Measurements from ENCODE around the gene COMMD3. TPM values are rescaled to one million over a fixed set of nuclear protein-coding genes. Genes with fewer than 3 reads are reported as not detected.

The COMMD3 gene
- total and polyA plus RNA-seq, 2 of the 8 experiments (the other 6 are each of a cell fraction or from before 2014, with no cell fraction given): 2.3 to 2.7 TPM

- Histone ChIP-seq H3K9me3 (ENCODE audit: insufficient read depth in 2 of 2, low read depth in 1 of 2, low read length in 1 of 2) (no peaks in the 10 kb centered on the region; a peak in 1 of 4 replicates), H2AFZ (ENCODE audit: low read length) (no peak overlapping the region), H3K79me2 (ENCODE audit: control insufficient read depth in 1 of 2, insufficient read depth in 2 of 2, low read length in 2 of 2) (no peaks in the 10 kb centered on the region), H3K79me1 (ENCODE audit: low read depth, low read length) (no peaks in the 10 kb centered on the region), H3K27me3 (replicated peaks in 1 of 4; ENCODE audit: control insufficient read depth in 3 of 4, extremely low read depth in 1 of 4, insufficient read depth in 3 of 4, low read length in 3 of 4) (peaks cover 48 to 66% (median 59%) of the 10 kb centered on the region in 4 experiments), H2BK15ac (ENCODE audit: low read length) (no peak overlapping the region), H2AK5ac (ENCODE audit: low read depth, low read length) (no peak overlapping the region), H3K14ac (ENCODE audit: insufficient read length) (no peak overlapping the region), H4K91ac (replicated peaks; ENCODE audit: insufficient read length, low read length) (no peak overlapping the region), H4K20me1 (replicated peaks in 1 of 2; ENCODE audit: control insufficient read depth in 1 of 2, insufficient read depth in 2 of 2, low read length in 2 of 2) (peaks cover 0 to 2% of the 10 kb centered on the region in 2 experiments), H3K4me2 (ENCODE audit: insufficient read depth in 1 of 2, low read depth in 2 of 2, low read length in 2 of 2) (no peak overlapping the region), H2BK5ac (ENCODE audit: low read depth, low read length) (no peak overlapping the region), H3K9ac (replicated peaks in 1 of 4; ENCODE audit: extremely low read depth in 1 of 4, low read depth in 3 of 4, low read length in 3 of 4) (no peak overlapping the region), H3K27ac (ENCODE audit: low read depth, low read length) (no peak overlapping the region), H3K36me3 (ENCODE audit: control insufficient read depth in 2 of 4, insufficient read depth in 4 of 4, low read length in 3 of 4) (peaks cover 0 to 3% (median 0%) of the 10 kb centered on the region in 4 experiments; a peak in 3 of 8 replicates), H2BK20ac (ENCODE audit: low read length) (no peak overlapping the region), H3K4ac (replicated peaks; ENCODE audit: insufficient read length, low read depth, low read length) (no peak overlapping the region), H3K18ac (ENCODE audit: extremely low read depth, low read length) (no peak overlapping the region), H3K23ac (ENCODE audit: insufficient read length) (no peak overlapping the region), H3K4me1 (replicated peaks in 1 of 4; ENCODE audit: control insufficient read depth in 3 of 4, insufficient read depth in 4 of 4, low read length in 3 of 4) (peaks cover 0 to 19% (median 8%) of the 10 kb centered on the region in 4 experiments; a peak in 6 of 7 replicates), H2BK12ac (ENCODE audit: low read depth, low read length) (no peak overlapping the region), H4K5ac (ENCODE audit: insufficient read length, low read depth, low read length) (no peak overlapping the region), H2BK120ac (replicated peaks; ENCODE audit: low read depth, low read length) (no peak overlapping the region), H3K56ac (replicated peaks; ENCODE audit: insufficient read length, low read depth, low read length) (no peak overlapping the region), H3K23me2 (ENCODE audit: low read depth, low read length) (peaks cover 9% of the 10 kb centered on the region; the same call in 1 of the 2 replicates), H3K4me3 (ENCODE audit: extremely low read depth in 1 of 4, insufficient read depth in 2 of 4, low read depth in 3 of 4, low read length in 4 of 4) (no peak overlapping the region), H4K8ac (ENCODE audit: extremely low read depth, insufficient read depth, low read length) (no peak overlapping the region)
- 9% methylated on average over 7 of the region's 7 CpGs; no CpG with 5 or more reads in 1 of the 2 experiments for WGBS, 2 experiments (ENCODE audit: extremely low coverage in 1 of 2, insufficient coverage in 1 of 2, insufficient read length in 1 of 2, insufficient replicate concordance in 2 of 2, low coverage in 1 of 2, low lambda C conversion rate in 2 of 2, missing lambda C conversion rate in 1 of 2)
- no peak for DNase-seq (ENCODE audit: low read depth in 1 of 2, low spot score in 2 of 2)
- FAIRE-seq: peak; percentile 28
- ChIA-PET POLR2A (ENCODE audit: partially characterized antibody) (interaction anchor here (1.3 to 1.6 kb wide), 2 partner anchors 10 to 16 kb away, joined by 4 read pairs; partner anchors contain the start of gene COMMD3), CTCF (ENCODE audit: partially characterized antibody) (no interaction called here)
- TF ChIP-seq KDM4A (IDR thresholded peaks at IDR 0.05; ENCODE audit: low read depth, low read length, severe bottlenecking) (no peak), SAP30 (IDR thresholded peaks at IDR 0.05; ENCODE audit: insufficient read depth, insufficient replicate concordance, low read length) (no peak), ZNF274 (IDR thresholded peaks at IDR 0.05; ENCODE audit: borderline replicate concordance, extremely low read depth, low read length) (no peak), CBX5 (IDR thresholded peaks at IDR 0.05; ENCODE audit: low read depth, low read length) (no peak), TCF12 (IDR thresholded peaks at IDR 0.05; ENCODE audit: low read depth, low read length) (0 out of 2 replicates have a peak, but pooled peaks have one; percentile 6), SUZ12 (IDR thresholded peaks at IDR 0.05; ENCODE audit: low read length) (peak; percentile 79), EZH2 (IDR thresholded peaks at IDR 0.05; ENCODE audit: low read depth, low read length, severe bottlenecking) (peak; percentile 82), MAX (IDR thresholded peaks at IDR 0.05) (no peak), HDAC2 (IDR thresholded peaks at IDR 0.05; ENCODE audit: borderline replicate concordance in 1 of 2, low read depth in 2 of 2, low read length in 2 of 2) (no peak), ATF3 (IDR thresholded peaks at IDR 0.05; ENCODE audit: insufficient read depth, low read depth, low read length) (no peak)
These were observed 16.0 kb downstream of the COMMD3 start for GRCh38 chr10:22332116-22332692.

All from H1 (cell line).